ENCODE measurements around the gene CMC1. TPM values are rescaled to one million over a fixed set of nuclear protein-coding genes. Genes with fewer than 3 reads are reported as not detected.

CMC1 gene
- total and polyA plus RNA-seq, 2 experiments from 2014 or later, result 22.6 to 45.8 TPM

DNA sequence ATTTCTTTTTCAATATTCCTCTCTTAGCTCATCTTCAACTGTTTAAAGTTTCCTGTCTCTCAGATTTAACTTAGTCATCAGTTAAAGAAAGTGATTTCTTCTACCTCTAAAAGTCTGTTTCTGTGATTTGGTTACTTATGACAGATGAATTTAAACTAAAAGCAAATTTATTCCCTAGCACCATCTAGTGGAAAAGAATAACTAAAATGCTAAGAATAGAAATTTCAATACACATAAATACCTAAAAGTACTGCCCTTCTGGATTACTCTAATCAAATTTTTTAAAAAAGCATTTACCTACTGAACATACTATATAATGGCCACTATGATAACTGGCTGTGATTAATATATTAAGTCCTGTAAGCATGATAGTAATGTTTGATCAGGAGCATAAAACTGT is 93.1 kb downstream of the CMC1 start:
- Histone ChIP-seq H3K36me3 (replicated peaks; ENCODE audit: insufficient read depth, low read depth) (no peaks in the 10 kb centered on the region), H2AFZ (no peak overlapping the region), H3K27ac (no peak overlapping the region), H4K20me1 (ENCODE audit: insufficient read depth, poor library complexity, severe bottlenecking) (no peaks in the 10 kb centered on the region), H3K27me3 (no peaks in the 10 kb centered on the region), H3K4me3 (no peak overlapping the region), H3K9me2 (replicated peaks; ENCODE audit: insufficient read depth) (no peaks in the 10 kb centered on the region), H3K9me3 (ENCODE audit: low read depth) (no peaks in the 10 kb centered on the region), H3K4me1 (ENCODE audit: insufficient read depth) (no peaks in the 10 kb centered on the region), H3K4me2 (no peak overlapping the region), H3K79me2 (peaks cover 2% of the 10 kb centered on the region)
- no peak for DNase-seq (ENCODE audit: low spot score)
- TF ChIP-seq, protein P1, sequence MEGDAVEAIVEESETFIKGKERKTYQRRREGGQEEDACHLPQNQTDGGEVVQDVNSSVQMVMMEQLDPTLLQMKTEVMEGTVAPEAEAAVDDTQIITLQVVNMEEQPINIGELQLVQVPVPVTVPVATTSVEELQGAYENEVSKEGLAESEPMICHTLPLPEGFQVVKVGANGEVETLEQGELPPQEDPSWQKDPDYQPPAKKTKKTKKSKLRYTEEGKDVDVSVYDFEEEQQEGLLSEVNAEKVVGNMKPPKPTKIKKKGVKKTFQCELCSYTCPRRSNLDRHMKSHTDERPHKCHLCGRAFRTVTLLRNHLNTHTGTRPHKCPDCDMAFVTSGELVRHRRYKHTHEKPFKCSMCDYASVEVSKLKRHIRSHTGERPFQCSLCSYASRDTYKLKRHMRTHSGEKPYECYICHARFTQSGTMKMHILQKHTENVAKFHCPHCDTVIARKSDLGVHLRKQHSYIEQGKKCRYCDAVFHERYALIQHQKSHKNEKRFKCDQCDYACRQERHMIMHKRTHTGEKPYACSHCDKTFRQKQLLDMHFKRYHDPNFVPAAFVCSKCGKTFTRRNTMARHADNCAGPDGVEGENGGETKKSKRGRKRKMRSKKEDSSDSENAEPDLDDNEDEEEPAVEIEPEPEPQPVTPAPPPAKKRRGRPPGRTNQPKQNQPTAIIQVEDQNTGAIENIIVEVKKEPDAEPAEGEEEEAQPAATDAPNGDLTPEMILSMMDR (IDR thresholded peaks at IDR 0.05; ENCODE audit: poor library complexity), result peak; percentile 28
- TF ChIP-seq EZH2phosphoT487 (IDR thresholded peaks at IDR 0.05; ENCODE audit: low read depth, severe bottlenecking, unreplicated experiment) (no peak), EZH2 (IDR thresholded peaks at IDR 0.05; ENCODE audit: borderline replicate concordance) (no peak)

GRCh38 chr3:28335246-28335645 is 93.8 kb downstream of the CMC1 start:
- H3K9me2 ChIP-seq (replicated peaks; ENCODE audit: insufficient read depth), result no peaks in the 10 kb centered on the region
- no peaks in the 10 kb centered on the region for H3K4me1 ChIP-seq (ENCODE audit: insufficient read depth)
- no peaks in the 10 kb centered on the region for H3K27me3 ChIP-seq
- no peak overlapping the region for H2AFZ ChIP-seq
- DNase-seq (ENCODE audit: low spot score), result no peak
- no peak overlapping the region for H3K4me2 ChIP-seq
- WGBS (ENCODE audit: low lambda C conversion rate, missing lambda C conversion rate), result 75% methylated on average over 2 of the region's 2 CpGs
- no peaks in the 10 kb centered on the region for H3K36me3 ChIP-seq (replicated peaks; ENCODE audit: insufficient read depth, low read depth)
- H3K9me3 ChIP-seq (ENCODE audit: low read depth), result no peaks in the 10 kb centered on the region
- TF ChIP-seq EZH2 (IDR thresholded peaks at IDR 0.05; ENCODE audit: borderline replicate concordance) (no peak), EZH2phosphoT487 (IDR thresholded peaks at IDR 0.05; ENCODE audit: low read depth, severe bottlenecking, unreplicated experiment) (no peak)
- TF ChIP-seq, protein P1 (IDR thresholded peaks at IDR 0.05; ENCODE audit: poor library complexity), result no peak
- no peaks in the 10 kb centered on the region for H4K20me1 ChIP-seq (ENCODE audit: insufficient read depth, poor library complexity, severe bottlenecking)
- peaks cover 4% of the 10 kb centered on the region for H3K79me2 ChIP-seq
- H3K4me3 ChIP-seq, result no peak overlapping the region
- H3K27ac ChIP-seq, result no peak overlapping the region

- H3K9me2 ChIP-seq (replicated peaks; ENCODE audit: insufficient read depth), result no peaks in the 10 kb centered on the region
- TF ChIP-seq EZH2phosphoT487 (IDR thresholded peaks at IDR 0.05; ENCODE audit: low read depth, severe bottlenecking, unreplicated experiment) (no peak), EZH2 (IDR thresholded peaks at IDR 0.05; ENCODE audit: borderline replicate concordance) (no peak)
- TF ChIP-seq, protein P1 (IDR thresholded peaks at IDR 0.05; ENCODE audit: poor library complexity), result no peak
- DNase-seq (ENCODE audit: low spot score), result no peak
Observed at GRCh38 chr3:28337230-28337629, 95.8 kb downstream of the CMC1 start.

DNA sequence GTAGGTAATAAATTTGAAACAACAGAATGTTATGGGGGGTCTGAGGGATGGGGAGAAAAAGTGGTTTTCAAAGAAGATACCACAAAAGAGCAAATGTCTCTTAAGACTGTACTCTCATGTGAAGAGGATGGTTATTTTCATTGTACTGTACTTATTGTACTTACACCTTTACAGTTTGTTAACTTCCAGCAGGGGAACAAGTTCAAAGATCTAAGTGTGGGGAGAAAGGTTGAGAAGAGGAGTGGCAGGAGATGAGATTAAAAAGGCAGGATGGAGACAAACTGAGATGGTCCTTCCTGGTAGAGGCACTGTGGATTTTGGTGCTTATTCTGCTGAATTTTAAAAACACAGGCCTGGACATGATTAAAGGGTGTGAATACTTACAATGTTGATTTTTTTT is 101.7 kb downstream of the CMC1 start:
- Histone ChIP-seq H3K27me3 (no peaks in the 10 kb centered on the region), H3K9me3 (ENCODE audit: low read depth) (no peaks in the 10 kb centered on the region), H3K79me2 (peaks cover 71% of the 10 kb centered on the region), H4K20me1 (ENCODE audit: insufficient read depth, poor library complexity, severe bottlenecking) (peaks cover 8% of the 10 kb centered on the region), H3K9me2 (replicated peaks; ENCODE audit: insufficient read depth) (no peaks in the 10 kb centered on the region), H2AFZ (no peak overlapping the region), H3K4me3 (no peak overlapping the region), H3K4me1 (ENCODE audit: insufficient read depth) (peaks cover 7% of the 10 kb centered on the region), H3K4me2 (peak overlapping the region; percentile 59), H3K27ac (no peak overlapping the region), H3K36me3 (replicated peaks; ENCODE audit: insufficient read depth, low read depth) (no peaks in the 10 kb centered on the region)
- TF ChIP-seq EZH2phosphoT487 (IDR thresholded peaks at IDR 0.05; ENCODE audit: low read depth, severe bottlenecking, unreplicated experiment), result no peak
- TF ChIP-seq, protein P1 (IDR thresholded peaks at IDR 0.05; ENCODE audit: poor library complexity), result no peak
- no peak for TF ChIP-seq EZH2 (IDR thresholded peaks at IDR 0.05; ENCODE audit: borderline replicate concordance)
- no peak for DNase-seq (ENCODE audit: low spot score)

More at GRCh38 chr3:28337230-28337629, 95.8 kb downstream of the CMC1 start:
- Histone ChIP-seq H3K79me2 (peaks cover 22% of the 10 kb centered on the region), H3K27me3 (no peaks in the 10 kb centered on the region), H2AFZ (no peak overlapping the region), H3K9me3 (ENCODE audit: low read depth) (no peaks in the 10 kb centered on the region), H3K4me2 (no peak overlapping the region), H4K20me1 (ENCODE audit: insufficient read depth, poor library complexity, severe bottlenecking) (no peaks in the 10 kb centered on the region), H3K4me1 (ENCODE audit: insufficient read depth) (no peaks in the 10 kb centered on the region), H3K36me3 (replicated peaks; ENCODE audit: insufficient read depth, low read depth) (no peaks in the 10 kb centered on the region), H3K27ac (no peak overlapping the region), H3K4me3 (no peak overlapping the region)

Data from hepatocyte (in vitro differentiated cells).